HL-60 (cell line): ENCODE data around the gene SRP9.

ENCODE experiments used
- POLR2AphosphoS5 ChIP-seq: IDR thresholded peaks from 2 replicates; pipeline ENCODE4 v1.6.1; 2012; ENCODE audit warnings: low read depth
- TF ChIP-seq, protein P1 (sequence below): IDR thresholded peaks from one replicate; pipeline ENCODE4 v1.5.1; 2011; ENCODE audit warnings: low read length, control low read depth, inconsistent platforms; ENCODE audit not compliant: insufficient read depth

DNA sequence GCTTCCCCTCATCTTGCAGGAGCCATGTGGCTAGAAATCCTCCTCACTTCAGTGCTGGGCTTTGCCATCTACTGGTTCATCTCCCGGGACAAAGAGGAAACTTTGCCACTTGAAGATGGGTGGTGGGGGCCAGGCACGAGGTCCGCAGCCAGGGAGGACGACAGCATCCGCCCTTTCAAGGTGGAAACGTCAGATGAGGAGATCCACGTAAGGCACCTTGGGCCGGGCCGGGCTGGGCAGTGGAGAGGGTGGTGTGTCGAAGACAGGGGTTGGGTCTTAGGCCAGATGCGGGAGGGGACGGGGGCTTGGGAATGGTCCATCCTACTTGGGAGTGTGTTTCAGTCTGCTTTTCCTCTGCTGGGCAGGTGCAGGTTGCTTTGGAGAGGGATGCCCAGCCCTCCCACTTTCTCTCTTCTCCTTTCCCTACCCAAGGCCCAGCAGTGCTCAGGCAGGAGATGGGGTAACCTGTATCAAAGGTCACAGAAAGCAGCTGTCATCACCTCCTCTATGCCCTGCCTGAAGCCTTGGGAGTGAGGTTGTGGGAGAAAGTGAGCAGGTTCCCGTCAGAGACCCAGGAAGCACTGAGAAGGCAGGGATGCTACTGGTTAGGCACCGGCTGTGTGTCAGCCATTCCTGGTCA is 51.2 kb downstream of the SRP9 start:
- TF ChIP-seq, protein P1, sequence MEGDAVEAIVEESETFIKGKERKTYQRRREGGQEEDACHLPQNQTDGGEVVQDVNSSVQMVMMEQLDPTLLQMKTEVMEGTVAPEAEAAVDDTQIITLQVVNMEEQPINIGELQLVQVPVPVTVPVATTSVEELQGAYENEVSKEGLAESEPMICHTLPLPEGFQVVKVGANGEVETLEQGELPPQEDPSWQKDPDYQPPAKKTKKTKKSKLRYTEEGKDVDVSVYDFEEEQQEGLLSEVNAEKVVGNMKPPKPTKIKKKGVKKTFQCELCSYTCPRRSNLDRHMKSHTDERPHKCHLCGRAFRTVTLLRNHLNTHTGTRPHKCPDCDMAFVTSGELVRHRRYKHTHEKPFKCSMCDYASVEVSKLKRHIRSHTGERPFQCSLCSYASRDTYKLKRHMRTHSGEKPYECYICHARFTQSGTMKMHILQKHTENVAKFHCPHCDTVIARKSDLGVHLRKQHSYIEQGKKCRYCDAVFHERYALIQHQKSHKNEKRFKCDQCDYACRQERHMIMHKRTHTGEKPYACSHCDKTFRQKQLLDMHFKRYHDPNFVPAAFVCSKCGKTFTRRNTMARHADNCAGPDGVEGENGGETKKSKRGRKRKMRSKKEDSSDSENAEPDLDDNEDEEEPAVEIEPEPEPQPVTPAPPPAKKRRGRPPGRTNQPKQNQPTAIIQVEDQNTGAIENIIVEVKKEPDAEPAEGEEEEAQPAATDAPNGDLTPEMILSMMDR: no peak
- TF ChIP-seq POLR2AphosphoS5: no peak
